GM20000 (cell line): ENCODE results near the gene OBSCN.

Source experiments
- DNase-seq: peaks from one replicate; pipeline ENCODE4 v3.0.0; 2012; ENCODE audit warnings: low spot score
- CTCF ChIP-seq: IDR thresholded peaks from 2 replicates; pipeline ENCODE4 v1.5.1; 2012; ENCODE audit warnings: mild to moderate bottlenecking, control low read depth; ENCODE audit errors: extremely low read depth, missing control alignments

The OBSCN gene

GRCh38 chr1:228306275-228307217, 98.7 kb downstream of the OBSCN start:
- DNase-seq: no peak
- no peak for TF ChIP-seq CTCF

GRCh38 chr1:228307218-228308023, 99.6 kb downstream of the OBSCN start:
- DNase-seq: no peak
- TF ChIP-seq CTCF: no peak

GRCh38 chr1:228308085-228308601, 100.3 kb downstream of the OBSCN start:
- no peak for DNase-seq
- TF ChIP-seq CTCF: no peak

- no peak for DNase-seq
- TF ChIP-seq CTCF: no peak
Observed at GRCh38 chr1:228308628-228309325, 100.9 kb downstream of the OBSCN start.

GRCh38 chr1:228309326-228310067, 101.7 kb downstream of the OBSCN start:
- no peak for DNase-seq
- no peak for TF ChIP-seq CTCF

GRCh38 chr1:228310162-228310792, 102.4 kb downstream of the OBSCN start:
- no peak for DNase-seq
- TF ChIP-seq CTCF: no peak
